GM21390 (cell line): ENCODE results near the gene RASA2.

Experiments used
- ATAC-seq: cut with Tn5 transposase; IDR thresholded peaks from one replicate; pipeline ENCODE4 v1.9.1; 2021; ENCODE audit not compliant: unreplicated experiment

Gene RASA2

GRCh38 chr3:141486746-141487520 is at the start of gene RASA2:
RASA2 (plus strand) TSS chr3:141487027; CDS start chr3:141487084, 57 bp downstream.
- peak; percentile 64 for ATAC-seq

GRCh38 chr3:141439589-141439988 is 47.2 kb upstream of the RASA2 start:
- ATAC-seq = no peak

- ATAC-seq = no peak
These were observed 45.9 kb upstream of the RASA2 start for GRCh38 chr3:141440942-141441341.

- peak; percentile 96 for ATAC-seq
These were observed 45.2 kb upstream of the RASA2 start for GRCh38 chr3:141441381-141442364.

- ATAC-seq = no peak
These were observed 44.4 kb upstream of the RASA2 start for GRCh38 chr3:141442446-141442845.

- ATAC-seq = no peak
These were observed 43.9 kb upstream of the RASA2 start for GRCh38 chr3:141442914-141443313.

GRCh38 chr3:141444586-141445285 is 42.1 kb upstream of the RASA2 start:
- ATAC-seq = no peak

GRCh38 chr3:141445990-141446389 is 40.8 kb upstream of the RASA2 start:
- no peak for ATAC-seq

GRCh38 chr3:141446737-141447136 is 40.1 kb upstream of the RASA2 start:
- ATAC-seq = no peak

- ATAC-seq = no peak
These were observed 39.4 kb upstream of the RASA2 start for GRCh38 chr3:141447383-141447782.

- no peak for ATAC-seq
These were observed 38.1 kb upstream of the RASA2 start for GRCh38 chr3:141448606-141449220.

- no peak for ATAC-seq
These were observed 37.4 kb upstream of the RASA2 start for GRCh38 chr3:141449424-141449823.

- no peak for ATAC-seq
These were observed 36.0 kb upstream of the RASA2 start for GRCh38 chr3:141450727-141451375.

GRCh38 chr3:141452045-141452444 is 34.8 kb upstream of the RASA2 start:
- peak; percentile 76 for ATAC-seq

GRCh38 chr3:141452773-141453172 is 34.1 kb upstream of the RASA2 start:
- ATAC-seq = no peak

- ATAC-seq = no peak
These were observed 32.8 kb upstream of the RASA2 start for GRCh38 chr3:141454054-141454453.

- no peak for ATAC-seq
These were observed 31.8 kb upstream of the RASA2 start for GRCh38 chr3:141454906-141455602.

- ATAC-seq = no peak
These were observed 31.1 kb upstream of the RASA2 start for GRCh38 chr3:141455603-141456300.

- ATAC-seq = no peak
These were observed 30.6 kb upstream of the RASA2 start for GRCh38 chr3:141456301-141456625.
